ENCODE measurements around the gene CD34. TPM values are rescaled to one million over a fixed set of nuclear protein-coding genes. Genes with fewer than 3 reads are reported as not detected.
A peak's percentile ranks its signal among the peaks of the same experiment; 100 is the strongest.

The CD34 gene
- total RNA-seq, 2 donors from 2014 or later: 67.8 to 77.3 TPM

DNA sequence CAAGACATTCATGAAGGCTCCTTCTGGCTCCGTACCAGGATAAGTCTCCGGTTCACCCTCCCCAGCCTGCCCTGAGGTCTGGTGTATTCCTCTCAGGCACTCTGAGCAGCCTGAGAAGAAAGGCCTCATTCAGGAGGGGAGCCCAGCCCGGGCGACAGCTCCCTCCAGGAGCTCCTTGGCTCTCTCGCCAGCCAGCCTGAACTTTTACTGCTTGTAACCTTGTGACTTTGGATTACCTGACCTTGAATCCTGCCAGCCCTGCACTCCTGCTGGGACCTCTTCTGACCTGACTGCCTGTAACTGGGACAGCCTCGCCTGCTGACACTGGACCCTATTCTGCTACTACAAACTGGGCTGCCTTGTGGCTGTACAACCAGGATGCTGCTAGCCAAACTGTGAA is 65.8 kb downstream of the CD34 start:
- DNase-seq (ENCODE audit: low spot score) (no peak), ATAC-seq (ENCODE audit: insufficient number of reproducible peaks, low FRiP score, low read depth) (no peak)
- no peak overlapping the region for H3K4me3 ChIP-seq
- TF ChIP-seq CTCF (IDR thresholded peaks at IDR 0.05): no peak
- no peaks in the 10 kb centered on the region for H3K36me3 ChIP-seq
- no peaks in the 10 kb centered on the region for H3K9me3 ChIP-seq
- peaks cover 34 to 63% of the 10 kb centered on the region in 2 donors for H3K4me1 ChIP-seq (ENCODE audit: control insufficient read depth in 1 of 2, low read depth in 2 of 2)
- H3K27ac ChIP-seq: peak overlapping the region in 1 of 2 donors; percentile 20
- no peaks in the 10 kb centered on the region for H3K27me3 ChIP-seq (replicated peaks; ENCODE audit: insufficient read depth)

GRCh38 chr1:207844371-207844770 is 66.6 kb downstream of the CD34 start:
- Histone ChIP-seq H3K4me3 (no peak overlapping the region), H3K4me1 (ENCODE audit: control insufficient read depth in 1 of 2, low read depth in 2 of 2) (peaks cover 29 to 60% of the 10 kb centered on the region in 2 donors), H3K27ac (no peak overlapping the region), H3K9me3 (no peaks in the 10 kb centered on the region), H3K36me3 (no peaks in the 10 kb centered on the region), H3K27me3 (replicated peaks; ENCODE audit: insufficient read depth) (no peaks in the 10 kb centered on the region)
- ATAC-seq (ENCODE audit: insufficient number of reproducible peaks, low FRiP score, low read depth) (no peak), DNase-seq (ENCODE audit: low spot score) (no peak)
- TF ChIP-seq CTCF (IDR thresholded peaks at IDR 0.05): no peak

- H3K36me3 ChIP-seq: no peaks in the 10 kb centered on the region
- no peak for TF ChIP-seq CTCF (IDR thresholded peaks at IDR 0.05)
- H3K4me1 ChIP-seq (ENCODE audit: control insufficient read depth in 1 of 2, low read depth in 2 of 2): peaks cover 39 to 61% of the 10 kb centered on the region in 2 donors
- H3K4me3 ChIP-seq: no peak overlapping the region
- DNase-seq (ENCODE audit: low spot score) (no peak), ATAC-seq (ENCODE audit: insufficient number of reproducible peaks, low FRiP score, low read depth) (no peak)
- no peak overlapping the region for H3K27ac ChIP-seq
- H3K9me3 ChIP-seq: no peaks in the 10 kb centered on the region
- no peaks in the 10 kb centered on the region for H3K27me3 ChIP-seq (replicated peaks; ENCODE audit: insufficient read depth)
These were observed 68.4 kb downstream of the CD34 start for GRCh38 chr1:207842506-207842905.

GRCh38 chr1:207841901-207842300 is 69.0 kb downstream of the CD34 start:
- Histone ChIP-seq H3K4me1 (ENCODE audit: control insufficient read depth in 1 of 2, low read depth in 2 of 2) (peaks cover 42 to 61% of the 10 kb centered on the region in 2 donors), H3K27me3 (replicated peaks; ENCODE audit: insufficient read depth) (no peaks in the 10 kb centered on the region), H3K9me3 (no peaks in the 10 kb centered on the region), H3K4me3 (no peak overlapping the region), H3K36me3 (no peaks in the 10 kb centered on the region), H3K27ac (no peak overlapping the region)
- DNase-seq (ENCODE audit: low spot score) (no peak), ATAC-seq (ENCODE audit: insufficient number of reproducible peaks, low FRiP score, low read depth) (no peak)
- no peak for TF ChIP-seq CTCF (IDR thresholded peaks at IDR 0.05)

DNA sequence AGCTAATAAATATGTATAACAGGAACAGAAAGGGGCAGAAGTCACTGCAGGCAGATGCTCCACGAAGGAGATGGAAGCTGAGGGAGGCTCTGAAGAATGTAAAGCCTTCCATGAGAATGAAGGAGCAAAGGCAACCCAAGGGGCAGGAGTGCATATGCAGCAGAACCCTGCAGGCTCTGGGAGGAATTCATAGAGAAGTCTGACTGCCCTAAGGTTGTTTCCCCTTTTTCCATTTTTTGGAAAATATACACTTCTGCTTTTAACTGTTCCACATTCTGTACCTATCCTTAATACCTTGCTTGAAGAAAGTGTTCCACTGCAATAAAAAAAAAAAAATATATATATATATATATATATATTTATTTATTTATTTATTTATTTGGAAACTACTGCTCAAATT is 69.6 kb downstream of the CD34 start:
- no peaks in the 10 kb centered on the region for H3K36me3 ChIP-seq
- no peak overlapping the region for H3K27ac ChIP-seq
- TF ChIP-seq CTCF (IDR thresholded peaks at IDR 0.05): no peak
- peaks cover 43 to 64% of the 10 kb centered on the region in 2 donors for H3K4me1 ChIP-seq (ENCODE audit: control insufficient read depth in 1 of 2, low read depth in 2 of 2)
- no peak for DNase-seq (ENCODE audit: low spot score)
- no peaks in the 10 kb centered on the region for H3K27me3 ChIP-seq (replicated peaks; ENCODE audit: insufficient read depth)
- no peak overlapping the region for H3K4me3 ChIP-seq
- ATAC-seq (ENCODE audit: insufficient number of reproducible peaks, low FRiP score, low read depth): no peak
- no peaks in the 10 kb centered on the region for H3K9me3 ChIP-seq

Data from thoracic aorta (tissue), 2 donors.